Fibroblast of skin of left biceps (primary cell): ENCODE data around the gene E2F3.

Source experiments
- DNase-seq, 2 experiments: peaks; one replicate each; pipeline ENCODE4 v3.0.0-alpha.2; 2013; ENCODE audit warnings: low read depth in 2 of 2

The E2F3 gene

DNA sequence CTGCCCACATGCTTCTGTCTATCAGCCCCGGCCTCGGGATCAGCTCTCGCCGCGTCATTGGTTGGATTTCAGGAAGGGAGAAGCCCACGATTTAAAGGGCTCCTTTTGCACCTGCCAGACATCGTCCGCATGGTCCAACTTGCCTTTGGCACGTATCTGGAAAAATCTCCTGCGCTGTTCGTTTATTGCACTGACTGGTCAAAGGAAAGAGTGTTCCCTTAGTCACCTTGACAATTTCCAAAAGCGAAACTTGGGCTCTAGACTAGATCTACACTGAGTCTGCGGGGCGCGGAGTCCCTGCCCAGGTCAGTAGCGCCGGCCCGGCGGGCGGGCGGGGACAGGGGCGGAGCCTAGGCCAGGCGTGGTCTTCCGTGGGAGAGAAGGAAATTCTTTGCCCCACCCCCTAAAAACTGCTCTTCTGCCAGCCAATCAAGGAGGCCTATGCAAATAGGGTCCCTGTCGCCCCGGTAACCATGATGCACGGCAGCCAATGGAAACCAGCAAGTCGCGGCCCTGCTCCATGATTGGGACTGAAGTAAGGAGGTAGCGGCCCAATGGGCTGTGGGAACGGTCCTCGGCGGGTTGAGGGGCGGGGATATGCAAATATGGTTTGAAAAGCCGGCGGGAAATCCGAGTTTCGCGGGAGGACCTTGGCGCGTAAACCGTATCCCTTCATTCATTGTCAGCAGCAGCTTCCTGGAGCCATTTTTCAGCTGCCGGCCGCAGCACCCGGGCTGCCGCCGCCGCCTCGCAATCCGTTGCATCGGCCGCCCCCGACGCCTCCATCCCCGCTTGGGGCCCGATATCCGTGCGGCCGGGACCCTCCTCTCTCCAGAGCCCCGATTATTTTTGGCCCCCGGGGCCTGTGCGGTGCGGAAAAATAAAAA is at the start of gene E2F3:
Gene E2F3 (plus strand): TSS at position 675 of the 887 bp plus-strand sequence. CDS start 354 bp downstream, outside the sequence.
- DNase-seq: peak; percentile 99 to 100

DNA sequence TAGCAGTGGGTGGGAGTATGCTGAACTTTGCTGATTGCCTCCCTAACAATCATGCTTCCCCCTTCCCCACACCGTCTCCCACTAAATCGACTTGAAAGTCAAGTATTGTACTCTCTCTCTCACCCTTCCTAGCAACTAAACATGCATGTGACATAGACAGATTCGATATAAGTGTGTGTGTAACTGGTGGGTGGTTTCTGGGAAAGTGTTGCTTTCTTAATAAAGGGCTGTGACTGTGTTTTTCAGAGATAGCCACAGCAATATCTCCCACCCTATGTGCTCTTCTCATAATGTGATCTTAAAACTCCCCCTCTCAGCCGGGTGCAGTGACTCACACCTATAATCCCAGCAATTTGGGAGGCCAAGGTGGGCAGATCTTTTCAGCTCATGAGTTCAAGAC is 49.3 kb upstream of the E2F3 start:
- no peak for DNase-seq

DNA sequence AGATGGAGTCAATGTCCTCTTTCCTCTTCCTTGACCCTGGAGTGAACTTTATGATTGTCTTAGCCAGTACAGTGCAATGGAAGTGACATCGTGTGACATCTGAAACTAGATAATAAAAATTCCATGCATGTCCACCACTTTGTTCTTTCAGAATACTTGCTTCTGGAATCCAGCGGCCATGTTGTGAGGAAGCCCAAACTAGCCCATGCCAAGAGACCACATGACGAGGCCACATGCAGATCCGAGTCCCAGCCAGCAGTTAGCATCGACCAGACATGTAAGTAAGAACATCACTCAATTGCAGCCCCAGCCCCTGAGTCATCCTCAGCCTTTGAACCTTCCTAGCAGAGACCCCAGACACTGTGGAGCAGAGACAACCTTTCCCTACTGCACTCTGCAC is 48.5 kb upstream of the E2F3 start:
- no peak for DNase-seq

DNA sequence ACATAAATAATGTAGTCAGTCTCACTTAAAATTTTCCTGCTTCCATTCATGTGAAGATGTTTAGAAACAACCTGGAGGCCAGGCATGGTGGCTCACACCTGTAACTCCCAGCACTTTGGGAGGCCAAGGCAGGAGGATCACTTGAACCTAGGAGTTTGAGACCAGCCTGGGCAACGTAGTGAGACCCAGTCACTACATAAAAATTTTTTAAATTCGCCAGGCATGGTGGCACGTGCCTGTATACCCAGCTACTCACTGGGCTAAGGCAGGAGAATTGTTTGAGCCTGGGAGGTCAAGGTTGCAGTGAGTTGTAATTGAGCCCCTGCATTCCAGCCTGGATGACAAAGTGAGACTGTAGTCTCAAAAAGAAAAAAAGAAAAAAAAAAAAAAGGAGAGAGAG is 47.3 kb upstream of the E2F3 start:
- DNase-seq: no peak

DNA sequence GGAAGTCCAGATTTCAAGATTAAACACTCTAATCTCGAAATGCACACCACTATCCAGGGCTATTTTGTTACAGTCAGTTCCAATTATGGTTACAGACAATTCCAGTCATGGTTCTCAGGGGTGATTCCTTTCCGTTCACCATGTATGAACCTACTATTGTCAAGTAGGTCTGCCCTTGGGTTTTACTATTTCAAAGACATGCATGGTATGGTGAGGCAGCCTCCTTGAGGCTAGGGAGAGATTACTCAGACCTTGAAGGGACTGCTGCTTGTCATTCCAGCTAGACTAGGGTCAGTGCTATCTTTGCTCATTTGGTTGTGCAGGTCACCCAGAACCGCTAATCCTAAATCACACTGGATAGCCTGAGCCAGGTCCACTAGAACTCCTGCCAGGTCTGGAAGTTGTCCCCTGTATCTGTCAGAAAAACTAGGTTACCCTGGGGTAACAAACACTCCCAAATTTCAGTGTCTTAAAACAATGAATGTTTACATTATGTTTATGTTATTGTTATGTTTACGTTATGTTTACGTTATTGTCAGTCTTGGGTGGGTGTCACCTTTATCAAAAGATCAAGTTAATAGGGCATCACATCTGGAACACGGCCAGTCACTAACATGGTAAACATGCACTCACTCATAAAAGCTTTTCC is 41.1 kb upstream of the E2F3 start:
- DNase-seq: no peak

DNA sequence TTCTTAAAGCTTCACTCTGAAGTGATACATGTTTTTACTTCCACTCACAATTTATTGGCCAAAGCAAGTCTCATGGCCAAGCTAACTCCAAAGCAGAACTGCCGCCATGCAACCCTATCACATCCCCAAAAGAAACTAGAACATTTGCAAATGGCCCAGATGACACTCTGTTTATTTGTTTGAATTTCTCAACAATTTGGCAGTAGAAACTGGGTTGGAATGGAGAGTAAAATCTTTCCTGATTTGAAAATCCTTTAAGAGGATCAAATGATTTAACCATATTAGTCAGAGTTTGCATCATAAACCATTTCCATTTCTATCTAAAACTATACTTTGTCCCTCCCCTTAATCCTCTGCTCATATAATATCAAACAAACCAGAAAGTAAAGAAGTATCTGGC is 39.1 kb upstream of the E2F3 start:
- no peak for DNase-seq

DNA sequence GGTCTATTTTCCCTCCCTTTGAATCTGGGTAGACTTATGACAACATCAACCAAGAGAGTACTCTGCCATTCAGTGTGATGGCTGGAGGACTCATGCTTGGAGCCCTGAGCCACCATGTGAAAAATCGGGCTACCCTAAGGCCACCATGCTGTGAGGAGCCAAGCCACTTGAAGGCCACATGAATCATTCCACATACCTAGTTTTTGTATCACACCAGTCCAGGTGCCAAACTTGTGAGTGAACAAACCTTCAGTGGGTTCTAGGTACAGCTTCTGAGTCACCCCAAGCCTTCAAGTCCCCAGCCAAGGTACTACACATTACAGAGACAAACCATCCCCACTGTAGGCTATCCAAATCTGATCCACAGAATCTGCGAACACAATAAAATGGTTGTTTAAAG is 37.4 kb upstream of the E2F3 start:
- DNase-seq: no peak

DNA sequence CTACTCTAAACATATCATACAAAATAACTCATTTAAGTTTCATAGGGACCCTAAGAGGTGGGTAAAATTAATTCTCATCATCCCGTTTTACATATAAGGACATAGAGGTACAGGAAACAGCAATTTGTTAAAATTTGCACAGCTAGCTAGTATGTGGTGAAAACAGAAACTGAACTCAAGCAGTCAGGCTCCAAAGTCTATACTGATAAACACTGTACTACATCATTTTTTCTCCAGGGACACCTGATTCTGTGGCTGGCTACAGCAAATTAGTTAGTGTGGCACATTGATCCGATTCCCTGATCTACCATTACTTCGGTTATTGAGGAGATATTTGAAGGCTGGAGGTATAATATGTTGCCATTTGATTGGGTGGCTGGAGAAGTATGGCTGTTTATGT is 36.2 kb upstream of the E2F3 start:
- no peak for DNase-seq

DNA sequence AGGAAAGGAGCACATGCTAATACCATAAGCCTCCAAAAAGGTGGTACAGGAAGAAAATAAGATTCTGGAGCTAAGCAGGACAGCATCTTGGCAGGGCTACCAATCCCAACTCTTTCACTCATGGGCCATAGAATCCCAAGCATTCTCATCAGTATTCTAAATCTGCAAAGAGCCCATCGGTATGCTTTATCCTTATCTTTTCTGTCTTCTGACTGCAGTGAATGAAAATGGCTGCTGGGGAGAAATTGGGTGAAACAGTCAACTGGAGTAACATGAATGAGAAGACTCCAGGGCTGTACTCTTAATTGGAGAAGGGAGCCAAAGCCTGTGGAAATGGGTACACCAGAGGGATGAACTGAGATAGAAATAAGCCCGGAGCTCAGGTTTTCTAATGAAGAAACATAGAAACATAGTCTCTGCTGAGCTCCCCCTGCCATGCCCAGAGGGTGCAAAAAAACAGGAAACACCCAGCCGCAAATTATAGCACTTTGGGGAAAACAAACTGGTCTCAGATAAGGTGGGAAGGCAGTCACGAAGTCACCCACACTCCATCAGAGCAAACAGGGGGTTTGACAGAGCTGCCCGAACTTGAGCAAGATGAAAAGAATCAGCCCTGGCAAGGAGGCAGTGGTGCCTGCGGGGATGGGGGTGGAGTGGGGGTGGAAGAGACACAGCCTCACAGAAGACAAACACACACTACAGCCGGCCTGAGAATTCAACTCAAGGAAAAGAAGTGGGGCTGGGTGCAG is 35.4 kb upstream of the E2F3 start:
- no peak for DNase-seq

DNA sequence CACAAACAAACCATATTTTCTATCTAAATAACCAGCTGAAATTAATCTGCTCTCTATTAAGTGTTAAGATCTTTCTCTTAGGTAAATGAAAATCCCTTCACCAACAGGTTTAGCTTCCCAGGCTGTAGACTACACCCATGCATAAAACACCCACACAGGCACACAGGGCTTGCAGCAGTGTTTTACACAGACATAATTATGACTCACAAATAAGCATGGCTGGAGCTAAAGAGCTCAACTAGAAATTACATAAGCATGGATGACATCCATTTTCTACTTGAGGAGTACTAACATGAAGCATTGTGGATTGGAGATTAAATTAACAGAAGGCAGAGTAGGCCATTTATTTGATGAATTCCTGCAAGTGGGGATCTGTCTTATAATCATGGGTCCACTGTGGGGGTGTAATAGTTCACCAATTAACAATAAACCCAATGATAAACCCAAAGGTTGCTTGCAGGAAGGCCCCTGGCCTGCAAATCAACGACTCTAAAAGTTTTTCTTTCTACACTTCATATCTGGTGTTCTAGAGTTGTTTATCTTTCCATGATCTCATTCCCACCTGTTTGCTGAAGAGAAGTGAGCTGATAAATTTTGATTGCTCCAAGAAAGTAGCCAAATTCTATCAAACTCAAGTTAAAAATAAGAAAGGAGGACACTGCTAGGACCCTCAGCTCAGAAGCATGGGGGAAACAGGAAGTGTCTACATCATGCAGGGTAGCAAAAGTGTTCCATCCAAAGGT is 33.8 kb upstream of the E2F3 start:
- no peak for DNase-seq

DNA sequence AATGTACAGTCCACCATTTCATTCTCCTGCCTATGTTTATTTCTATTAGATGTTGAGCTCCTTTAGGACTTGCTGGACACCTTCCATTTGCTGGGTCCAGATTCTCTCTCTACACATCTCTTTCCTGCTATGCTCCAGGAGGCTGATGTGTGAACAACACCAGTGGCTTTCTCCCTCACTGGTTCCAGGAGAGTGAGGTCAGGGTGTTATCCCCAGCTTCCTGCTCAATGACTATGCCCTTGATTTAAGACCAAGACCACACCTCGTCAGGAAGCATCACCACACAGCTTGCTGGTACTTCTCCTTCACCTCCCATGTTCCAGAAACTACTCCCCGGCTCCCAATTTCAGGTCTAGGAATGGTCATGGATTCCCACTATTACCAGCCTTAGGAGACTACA is 31.3 kb upstream of the E2F3 start:
- no peak for DNase-seq

DNA sequence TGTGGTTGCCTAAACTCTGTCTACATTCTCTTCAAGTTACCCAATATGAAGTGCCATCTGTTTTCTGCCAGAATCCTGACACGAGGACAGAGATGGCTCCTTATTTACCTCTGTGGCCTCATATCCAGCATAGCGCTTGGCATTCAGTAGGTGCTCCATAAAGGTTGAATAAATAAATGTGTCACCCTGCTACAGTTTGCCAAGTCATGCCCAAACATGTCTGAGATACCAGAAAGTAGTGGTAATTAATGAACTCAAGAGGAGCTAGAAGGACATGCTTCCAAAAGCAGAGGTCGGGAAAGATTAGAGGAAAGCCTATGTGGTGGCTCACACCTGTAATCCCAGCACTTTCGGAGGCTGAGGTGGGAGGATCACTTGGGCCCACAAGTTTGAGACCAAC is 30.9 kb upstream of the E2F3 start:
- DNase-seq: no peak

DNA sequence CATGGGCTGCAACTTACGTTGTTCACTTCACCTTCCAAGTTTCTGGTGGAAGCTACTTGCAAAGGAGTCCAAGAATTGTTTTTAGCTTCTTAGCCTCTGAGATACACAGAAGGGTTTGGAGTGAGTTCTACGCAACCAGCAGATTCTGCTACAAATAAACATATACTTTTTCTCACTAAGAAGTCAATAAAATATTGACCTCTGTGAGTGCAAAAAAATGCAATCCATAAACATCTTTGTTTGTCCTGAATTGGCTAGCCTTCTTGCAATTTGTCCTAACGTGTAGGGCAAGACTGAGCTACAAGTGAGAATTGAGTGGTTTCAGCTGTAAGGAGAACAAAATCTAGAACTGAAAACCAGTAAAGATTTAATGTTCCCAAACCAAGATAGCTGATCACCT is 26.2 kb upstream of the E2F3 start:
- no peak for DNase-seq

DNA sequence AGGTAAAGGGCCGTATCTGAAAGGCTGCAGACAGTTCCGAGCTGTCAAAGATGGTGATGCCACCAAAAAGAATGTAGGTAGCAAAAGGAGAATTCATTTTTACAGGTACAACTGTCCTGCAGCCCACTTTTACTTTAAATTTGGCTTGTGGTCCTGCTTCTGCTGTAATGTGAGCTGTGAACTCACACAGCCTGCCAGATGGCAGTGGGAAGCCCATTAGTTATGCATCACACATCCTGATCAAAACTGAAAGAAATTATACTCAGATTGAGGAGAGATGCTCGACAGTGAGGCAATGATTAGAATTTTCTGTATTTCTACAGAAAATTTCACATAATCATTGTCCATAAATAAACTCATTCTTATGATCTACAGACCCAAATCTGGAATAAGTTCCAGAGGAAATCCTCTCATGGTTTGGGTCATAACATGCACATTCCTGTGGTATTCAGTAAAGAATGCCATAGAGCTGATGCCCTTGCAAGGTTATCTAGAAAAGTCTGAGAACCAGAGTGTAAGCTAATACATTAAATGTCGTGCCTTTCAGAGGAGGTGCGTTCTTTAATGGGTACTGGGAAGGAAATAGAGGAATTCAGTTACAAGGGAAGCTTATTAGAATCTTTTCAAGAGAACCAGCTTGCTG is 23.9 kb upstream of the E2F3 start:
- peak; percentile 66 to 68 for DNase-seq

DNA sequence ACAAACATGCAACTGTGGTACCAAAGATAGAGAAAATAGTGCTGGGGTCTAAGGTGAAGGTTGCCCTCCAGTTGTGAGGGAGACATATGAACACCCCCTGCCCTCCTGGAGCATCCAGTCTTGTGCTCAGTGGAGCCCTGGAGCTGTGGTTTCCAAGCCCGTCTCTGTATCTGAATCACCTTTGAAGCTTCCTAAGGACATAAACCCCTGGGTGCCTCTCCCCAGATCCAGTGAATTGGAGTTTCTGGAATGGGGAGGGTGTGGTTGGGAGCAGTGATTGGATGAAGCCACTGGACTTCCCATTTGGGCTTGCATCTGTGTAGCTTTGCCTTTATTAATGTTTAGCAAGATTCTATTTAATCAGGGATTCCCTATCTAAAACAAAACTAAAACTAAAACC is 22.4 kb upstream of the E2F3 start:
- DNase-seq: no peak

DNA sequence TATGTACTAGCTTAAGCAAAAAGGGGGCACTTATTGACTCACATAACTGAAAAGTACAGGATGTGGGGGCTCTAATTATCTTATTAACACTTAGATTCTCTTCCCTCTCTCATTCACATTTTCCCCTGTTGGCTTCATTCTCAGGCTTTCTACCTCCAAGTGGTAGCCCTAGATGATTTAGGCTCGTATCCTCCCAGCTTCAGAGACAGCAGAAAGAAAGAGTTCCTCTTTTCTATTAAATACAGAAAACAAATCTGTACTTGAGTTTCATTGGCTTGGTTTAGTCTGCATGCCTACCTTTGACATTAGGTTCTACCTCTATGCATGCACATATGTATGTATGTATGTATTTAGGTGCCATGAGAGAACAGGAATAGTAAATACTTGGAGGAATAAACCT is 15.5 kb upstream of the E2F3 start:
- no peak for DNase-seq

DNA sequence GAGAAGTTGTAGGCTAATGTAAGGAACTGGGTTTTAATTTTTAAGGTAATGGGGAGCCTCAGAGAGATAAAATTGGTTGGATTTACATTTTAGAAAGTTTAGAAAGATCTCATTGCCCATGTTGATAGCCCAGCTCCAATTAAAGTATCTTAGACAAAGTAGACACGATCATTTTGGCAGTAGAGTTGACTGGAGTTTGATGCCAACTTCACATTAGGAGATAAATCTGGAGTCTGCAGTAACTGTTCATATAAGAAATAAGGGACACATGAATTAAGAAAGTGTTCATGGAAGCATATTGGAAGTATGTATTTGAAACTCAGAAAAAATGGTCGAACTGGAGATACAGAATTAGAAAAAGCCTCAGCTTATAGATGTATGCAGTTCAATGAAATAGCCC is 12.6 kb upstream of the E2F3 start:
- no peak for DNase-seq

DNA sequence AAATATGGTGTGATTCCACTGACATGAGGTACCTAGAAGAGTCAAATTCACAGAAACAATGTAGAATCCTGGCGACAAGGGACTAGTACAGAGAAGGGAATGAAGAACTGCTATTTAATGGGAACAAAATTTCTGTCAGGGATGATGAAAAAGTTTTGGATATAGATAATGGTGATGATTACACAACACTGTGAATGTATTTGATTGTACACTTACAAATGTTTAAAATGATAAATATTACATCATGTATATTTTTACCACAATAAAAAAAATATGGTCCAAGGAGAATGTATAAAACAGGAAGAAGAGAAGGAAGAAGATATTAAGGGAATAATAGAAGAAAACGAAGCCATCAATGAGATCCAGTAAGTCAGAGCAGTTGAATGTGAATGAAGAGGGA is 8.4 kb upstream of the E2F3 start:
- no peak for DNase-seq

DNA sequence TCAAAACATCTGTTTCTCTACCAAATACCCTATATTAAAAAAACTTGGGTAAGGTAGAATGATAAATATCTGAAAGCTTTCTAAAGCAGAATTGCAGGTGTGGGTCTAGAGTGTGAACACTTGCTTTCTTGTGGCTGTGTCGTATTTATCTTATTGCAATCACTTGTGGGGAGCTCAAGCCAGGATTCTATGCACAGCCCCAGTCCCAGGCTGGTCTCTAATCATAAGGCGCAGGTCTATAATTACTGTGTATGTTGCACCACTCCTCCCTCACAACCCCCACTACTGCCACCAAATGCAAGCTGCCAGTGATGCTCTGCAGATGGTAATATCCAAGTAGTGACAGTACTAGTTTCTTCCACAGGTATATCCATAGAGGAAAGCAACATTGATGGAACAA is 2.2 kb upstream of the E2F3 start:
- no peak for DNase-seq

DNA sequence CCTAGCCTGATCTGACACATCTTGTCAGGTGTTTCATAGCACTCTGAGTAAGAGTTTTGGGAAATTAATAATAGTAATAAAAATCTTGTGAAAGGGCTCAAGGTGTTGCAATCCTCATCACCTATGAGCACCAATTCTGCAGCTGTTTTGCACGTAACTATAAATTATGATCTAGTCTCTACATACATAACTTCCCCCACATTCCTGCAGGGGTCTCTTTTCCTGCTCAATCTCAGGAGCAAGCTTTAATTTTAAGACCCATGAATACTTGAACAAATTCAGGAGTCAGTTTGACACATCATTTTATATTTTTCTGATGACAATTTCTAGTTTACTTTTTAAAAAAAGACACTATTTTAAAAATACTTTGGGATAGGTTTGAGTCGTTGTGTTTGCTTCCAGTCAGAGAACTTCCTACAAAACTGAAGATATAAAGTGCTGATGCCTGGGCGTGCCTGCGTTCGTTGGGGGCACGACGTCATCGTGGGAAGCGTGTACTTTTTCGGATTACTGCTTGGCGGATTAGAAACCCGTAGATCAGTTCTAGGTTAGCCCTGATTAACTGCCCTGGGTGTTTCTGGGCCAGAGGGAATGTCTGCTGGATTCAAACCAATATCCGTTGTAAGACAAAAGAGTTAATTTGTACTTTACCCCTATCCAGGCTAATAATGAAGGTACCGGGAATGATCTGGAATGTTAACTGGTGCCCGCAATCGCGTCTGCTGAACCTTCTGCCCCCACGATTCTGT is 1.0 kb upstream of the E2F3 start:
- DNase-seq: no peak

DNA sequence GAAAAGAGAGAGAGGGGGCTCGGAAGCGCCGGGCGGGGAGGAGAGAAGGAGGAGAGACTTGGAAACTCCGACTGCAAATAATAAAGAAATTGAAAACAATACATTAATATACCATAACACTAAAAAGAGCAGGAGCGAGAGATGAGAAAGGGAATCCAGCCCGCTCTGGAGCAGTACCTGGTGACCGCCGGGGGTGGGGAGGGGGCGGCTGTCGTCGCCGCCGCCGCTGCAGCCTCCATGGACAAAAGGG is 338 bp downstream of the E2F3 start:
- DNase-seq: no peak
